ENCODE results near the gene ASGR1.

The ASGR1 gene

DNA sequence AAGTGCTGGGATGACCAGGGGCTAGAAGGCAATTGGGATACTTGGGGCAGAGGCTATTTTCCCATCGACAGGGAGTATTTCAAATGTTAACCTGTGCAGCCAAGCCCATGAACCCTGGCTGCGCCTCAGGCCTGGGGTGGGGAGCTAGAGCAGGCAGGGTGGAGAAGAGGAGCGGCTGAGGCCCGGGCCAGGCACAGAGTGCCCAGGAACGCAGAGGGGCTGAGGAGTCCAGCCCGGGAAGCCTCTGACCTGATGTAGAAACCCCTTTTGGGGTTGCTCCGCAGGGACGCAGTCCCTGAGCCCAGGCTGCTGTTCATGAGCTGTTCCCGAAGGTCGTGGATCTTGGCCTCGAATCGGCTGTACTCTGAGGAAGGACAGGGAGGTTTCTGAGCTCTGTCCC is 16.8 kb upstream of the ASGR1 start:
- H3K4me3 ChIP-seq (ENCODE audit: low read depth, low read length) = no peak overlapping the region
- TF ChIP-seq CTCF (IDR thresholded peaks at IDR 0.05; ENCODE audit: low read depth, low read length) = no peak

GRCh38 chr17:7192271-7192937 is 13.2 kb upstream of the ASGR1 start:
- no peak for TF ChIP-seq CTCF (IDR thresholded peaks at IDR 0.05; ENCODE audit: low read depth, low read length)
- H3K4me3 ChIP-seq (ENCODE audit: low read depth, low read length) = no peak overlapping the region

DNA sequence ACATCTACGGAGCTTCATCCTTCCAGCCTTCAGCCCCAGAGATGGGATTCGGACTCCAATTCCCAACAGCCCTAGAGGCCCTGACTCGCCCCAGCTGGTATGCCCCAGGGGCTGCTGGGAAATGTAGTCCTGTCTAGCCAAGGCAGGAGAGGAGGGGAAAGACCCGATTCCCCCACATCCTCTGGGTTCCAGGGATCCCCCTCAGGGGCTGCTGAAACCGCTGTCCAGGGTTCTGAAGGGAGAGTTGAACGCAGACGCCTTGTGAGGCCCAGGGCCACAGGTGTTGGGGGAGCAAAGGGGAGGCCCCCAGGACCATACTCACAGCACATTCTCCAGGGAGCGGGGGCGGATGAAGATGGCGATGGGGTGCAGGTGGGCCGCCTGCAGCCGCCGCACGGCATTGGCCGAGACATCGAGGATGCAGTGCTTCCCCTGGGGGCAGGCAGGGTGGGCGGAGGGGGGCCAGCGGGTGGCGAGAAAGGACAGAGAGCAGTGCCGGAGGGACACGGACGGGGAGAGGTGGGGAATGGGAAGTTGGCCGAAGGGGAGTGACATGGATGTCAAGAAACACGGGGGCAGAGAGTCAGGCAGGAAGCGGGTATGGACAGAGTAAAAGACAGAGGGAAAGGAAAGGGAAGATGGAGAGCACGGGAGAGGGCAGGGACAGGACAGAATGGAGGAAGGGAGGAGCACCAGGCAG is 12.6 kb upstream of the ASGR1 start:
- H3K4me3 ChIP-seq (ENCODE audit: low read depth, low read length) = no peak overlapping the region
- TF ChIP-seq CTCF (IDR thresholded peaks at IDR 0.05; ENCODE audit: low read depth, low read length) = no peak

DNA sequence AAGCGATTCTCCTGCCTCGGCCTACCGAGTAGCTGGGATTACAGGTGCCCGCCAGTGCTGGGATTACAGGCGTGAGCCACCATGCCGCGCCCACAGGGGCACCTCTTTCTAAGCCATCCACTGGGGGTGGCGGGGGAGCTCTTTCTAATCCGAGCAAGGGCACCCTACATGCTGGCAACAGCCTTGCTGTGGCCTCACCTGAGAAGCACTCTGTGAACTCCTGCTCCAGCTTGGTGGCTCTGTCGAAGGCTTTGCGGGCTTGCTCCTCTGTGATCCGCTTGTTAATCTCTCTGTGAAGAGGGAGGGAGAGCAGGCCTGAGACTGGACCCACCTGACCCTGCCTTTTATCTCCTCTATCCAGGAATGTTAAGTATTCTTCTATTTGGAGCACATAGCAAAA is 11.9 kb upstream of the ASGR1 start:
- no peak overlapping the region for H3K4me3 ChIP-seq (ENCODE audit: low read depth, low read length)
- TF ChIP-seq CTCF (IDR thresholded peaks at IDR 0.05; ENCODE audit: low read depth, low read length) = no peak

DNA sequence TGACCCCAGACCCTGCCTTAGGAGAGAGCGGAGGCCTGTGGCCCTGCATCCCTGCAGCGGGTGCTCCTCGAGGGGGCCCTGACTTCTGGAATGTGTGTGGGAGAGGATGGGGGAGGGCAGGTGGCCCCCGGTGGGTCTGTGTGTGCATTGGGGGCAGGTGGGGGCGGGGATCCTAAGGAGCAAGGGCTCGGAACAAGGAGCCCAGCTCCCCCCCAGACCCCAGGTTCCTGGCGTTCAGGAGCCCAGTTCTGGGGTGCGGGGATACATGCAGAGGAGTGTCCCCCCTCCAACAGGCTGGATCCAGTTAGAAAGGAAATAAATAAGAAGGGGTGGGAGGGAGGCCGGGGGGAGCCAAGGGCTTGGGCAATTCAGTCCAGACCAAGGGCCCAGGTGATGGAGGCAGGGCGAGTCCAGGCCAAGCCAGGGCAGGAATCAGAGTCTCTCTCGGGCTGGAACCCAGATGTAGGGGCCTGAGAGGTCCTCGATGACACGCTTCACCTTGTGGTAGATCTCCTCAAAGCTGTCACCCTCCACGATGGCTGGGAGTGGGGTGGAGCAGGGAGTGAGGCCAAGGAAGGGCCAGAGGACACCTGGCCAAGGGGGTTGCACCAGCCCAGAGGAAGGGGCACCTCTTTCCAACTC is 11.2 kb upstream of the ASGR1 start:
- TF ChIP-seq CTCF (IDR thresholded peaks at IDR 0.05; ENCODE audit: low read depth, low read length) = no peak
- no peak overlapping the region for H3K4me3 ChIP-seq (ENCODE audit: low read depth, low read length)

- TF ChIP-seq CTCF (IDR thresholded peaks at IDR 0.05; ENCODE audit: low read depth, low read length) = peak; percentile 23; the same call in 1 of the 2 replicates
- no peak overlapping the region for H3K4me3 ChIP-seq (ENCODE audit: low read depth, low read length)
Observed at GRCh38 chr17:7186241-7186640, 7.1 kb upstream of the ASGR1 start.

GRCh38 chr17:7184647-7185046 is 5.5 kb upstream of the ASGR1 start:
- TF ChIP-seq CTCF (IDR thresholded peaks at IDR 0.05; ENCODE audit: low read depth, low read length) = no peak
- no peak overlapping the region for H3K4me3 ChIP-seq (ENCODE audit: low read depth, low read length)
